ENCODE data around the gene INHA. TPM values are rescaled to one million over a fixed set of nuclear protein-coding genes. Genes with fewer than 3 reads are reported as not detected.

Gene INHA
- total and polyA plus RNA-seq, 2 donors (not counting 1 experiment from before 2014, with no cell fraction given) = not detected

GRCh38 chr2:219557320-219557719, 14.8 kb upstream of the INHA start:
- 95% methylated on average over 21 of the region's 21 CpGs for WGBS (ENCODE audit: insufficient coverage)
- no peaks in the 10 kb centered on the region for H4K20me1 ChIP-seq (ENCODE audit: control insufficient read depth, insufficient read depth, low read length, poor library complexity, severe bottlenecking)
- peaks cover 6% of the 10 kb centered on the region for H3K4me1 Mint-ChIP-seq
- no peak overlapping the region for H3K4me2 ChIP-seq (replicated peaks; ENCODE audit: low read depth, low read length, poor library complexity, severe bottlenecking)
- H3K36me3 ChIP-seq (replicated peaks in 1 of 2; ENCODE audit: control extremely low read depth in 1 of 2, control insufficient read depth in 1 of 2, extremely low read depth in 1 of 2, insufficient read depth in 2 of 2, low read length in 1 of 2) = no peaks in the 10 kb centered on the region
- H3K9me3 ChIP-seq (ENCODE audit: control extremely low read depth in 1 of 3, control insufficient read depth in 2 of 3, insufficient read depth in 1 of 3, low read length in 2 of 3) = peaks cover 0 to 18% (median 0%) of the 10 kb centered on the region in 3 donors
- no peak overlapping the region for H2AFZ ChIP-seq (ENCODE audit: insufficient read depth, low read depth, low read length, poor library complexity, severe bottlenecking)
- H3K79me2 ChIP-seq (ENCODE audit: control insufficient read depth, insufficient read depth, low read length) = no peaks in the 10 kb centered on the region
- DNase-seq (no peak), ATAC-seq (ENCODE audit: low read depth) (no peak)
- POLR2A ChIA-PET = no interaction called here
- H3K27ac ChIP-seq (ENCODE audit: low read length in 2 of 2) = no peak overlapping the region
- no peak overlapping the region for H3K27ac Mint-ChIP-seq
- peaks cover 10 to 14% of the 10 kb centered on the region in 2 donors for H3K4me1 ChIP-seq (ENCODE audit: control insufficient read depth in 2 of 2, insufficient read depth in 2 of 2, low read length in 2 of 2)
- H3K9me3 Mint-ChIP-seq (ENCODE audit: insufficient read depth) = no peaks in the 10 kb centered on the region
- intact Hi-C loops (cut with micrococcal nuclease) = no loop called here
- H3K9ac ChIP-seq (ENCODE audit: low read length) = no peak overlapping the region
- H3K4me3 ChIP-seq (ENCODE audit: control extremely low read depth in 1 of 5, extremely low read depth in 1 of 5, insufficient read depth in 1 of 5, low read depth in 2 of 5, low read length in 4 of 5) = no peak overlapping the region
- CTCF ChIA-PET = interaction anchor here (0.8 to 1.3 kb wide), 2 partner anchors 8 to 16 kb away, joined by 3 to 4 read pairs; no protein-coding TSS in a partner anchor
- H3K27me3 ChIP-seq (replicated peaks in 1 of 4; ENCODE audit: control extremely low read depth in 1 of 4, control insufficient read depth in 3 of 4, insufficient read depth in 4 of 4, low read length in 3 of 4) = peaks cover 0 to 42% (median 13%) of the 10 kb centered on the region in 4 experiments
- no peak overlapping the region for H3K4me3 Mint-ChIP-seq
- peaks cover 37% of the 10 kb centered on the region for H3K27me3 Mint-ChIP-seq
- no peak for TF ChIP-seq EZH2 (IDR thresholded peaks at IDR 0.05; ENCODE audit: borderline replicate concordance, insufficient read depth, low read depth, low read length, poor library complexity, severe bottlenecking)
- TF ChIP-seq, protein P1, sequence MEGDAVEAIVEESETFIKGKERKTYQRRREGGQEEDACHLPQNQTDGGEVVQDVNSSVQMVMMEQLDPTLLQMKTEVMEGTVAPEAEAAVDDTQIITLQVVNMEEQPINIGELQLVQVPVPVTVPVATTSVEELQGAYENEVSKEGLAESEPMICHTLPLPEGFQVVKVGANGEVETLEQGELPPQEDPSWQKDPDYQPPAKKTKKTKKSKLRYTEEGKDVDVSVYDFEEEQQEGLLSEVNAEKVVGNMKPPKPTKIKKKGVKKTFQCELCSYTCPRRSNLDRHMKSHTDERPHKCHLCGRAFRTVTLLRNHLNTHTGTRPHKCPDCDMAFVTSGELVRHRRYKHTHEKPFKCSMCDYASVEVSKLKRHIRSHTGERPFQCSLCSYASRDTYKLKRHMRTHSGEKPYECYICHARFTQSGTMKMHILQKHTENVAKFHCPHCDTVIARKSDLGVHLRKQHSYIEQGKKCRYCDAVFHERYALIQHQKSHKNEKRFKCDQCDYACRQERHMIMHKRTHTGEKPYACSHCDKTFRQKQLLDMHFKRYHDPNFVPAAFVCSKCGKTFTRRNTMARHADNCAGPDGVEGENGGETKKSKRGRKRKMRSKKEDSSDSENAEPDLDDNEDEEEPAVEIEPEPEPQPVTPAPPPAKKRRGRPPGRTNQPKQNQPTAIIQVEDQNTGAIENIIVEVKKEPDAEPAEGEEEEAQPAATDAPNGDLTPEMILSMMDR (IDR thresholded peaks at IDR 0.05) = no peak

- no peak for ATAC-seq (ENCODE audit: low read depth)
- Histone ChIP-seq H3K9ac (ENCODE audit: low read length) (no peak overlapping the region), H3K9me3 (ENCODE audit: control extremely low read depth in 1 of 3, control insufficient read depth in 2 of 3, insufficient read depth in 1 of 3, low read length in 2 of 3) (peaks cover 0 to 15% (median 0%) of the 10 kb centered on the region in 3 donors), H3K79me2 (ENCODE audit: control insufficient read depth, insufficient read depth, low read length) (no peaks in the 10 kb centered on the region), H3K4me2 (replicated peaks; ENCODE audit: low read depth, low read length, poor library complexity, severe bottlenecking) (no peak overlapping the region), H3K4me1 (ENCODE audit: control insufficient read depth in 2 of 2, insufficient read depth in 2 of 2, low read length in 2 of 2) (peaks cover 3 to 8% of the 10 kb centered on the region in 2 donors), H4K20me1 (ENCODE audit: control insufficient read depth, insufficient read depth, low read length, poor library complexity, severe bottlenecking) (no peaks in the 10 kb centered on the region), H3K4me3 (ENCODE audit: control extremely low read depth in 1 of 5, extremely low read depth in 1 of 5, insufficient read depth in 1 of 5, low read depth in 2 of 5, low read length in 4 of 5) (no peak overlapping the region), H3K27ac (ENCODE audit: low read length in 2 of 2) (no peak overlapping the region), H3K36me3 (replicated peaks in 1 of 2; ENCODE audit: control extremely low read depth in 1 of 2, control insufficient read depth in 1 of 2, extremely low read depth in 1 of 2, insufficient read depth in 2 of 2, low read length in 1 of 2) (no peaks in the 10 kb centered on the region), H2AFZ (ENCODE audit: insufficient read depth, low read depth, low read length, poor library complexity, severe bottlenecking) (no peak overlapping the region), H3K27me3 (replicated peaks in 1 of 4; ENCODE audit: control extremely low read depth in 1 of 4, control insufficient read depth in 3 of 4, insufficient read depth in 4 of 4, low read length in 3 of 4) (peaks cover 0 to 34% (median 11%) of the 10 kb centered on the region in 4 experiments)
- CTCF ChIA-PET = interaction anchor here (1.3 to 1.5 kb wide), 2 partner anchors 16 to 68 kb away, joined by 3 to 4 read pairs; no protein-coding TSS in a partner anchor
- H3K9me3 Mint-ChIP-seq (ENCODE audit: insufficient read depth) = no peaks in the 10 kb centered on the region
- H3K4me3 Mint-ChIP-seq = no peak overlapping the region
- intact Hi-C loops (cut with micrococcal nuclease) = no loop called here
- H3K27ac Mint-ChIP-seq = no peak overlapping the region
- peaks cover 40% of the 10 kb centered on the region for H3K27me3 Mint-ChIP-seq
- WGBS (ENCODE audit: insufficient coverage) = 92% methylated on average over 25 of the region's 25 CpGs
- DNase-seq = no peak
- POLR2A ChIA-PET = no interaction called here
- no peak for TF ChIP-seq EZH2 (IDR thresholded peaks at IDR 0.05; ENCODE audit: borderline replicate concordance, insufficient read depth, low read depth, low read length, poor library complexity, severe bottlenecking)
- TF ChIP-seq, protein P1 (IDR thresholded peaks at IDR 0.05) = no peak
- peaks cover 5% of the 10 kb centered on the region for H3K4me1 Mint-ChIP-seq
These were observed 14.0 kb upstream of the INHA start for GRCh38 chr2:219557791-219558785.

Data from B cell (primary cell).